GM12872 (cell line): ENCODE data around the gene DYSF.

Source experiments
- CTCF ChIP-seq: IDR thresholded peaks from 3 replicates; pipeline ENCODE4 v1.5.1; 2011; ENCODE audit warnings: low read depth, mild to moderate bottlenecking, low read length, moderate library complexity; ENCODE audit not compliant: insufficient read depth

DYSF gene

GRCh38 chr2:71458413-71459083 lies 5.2 kb downstream of the DYSF start:
- no peak for TF ChIP-seq CTCF

- no peak for TF ChIP-seq CTCF
Observed at GRCh38 chr2:71459084-71459431, 5.7 kb downstream of the DYSF start.

GRCh38 chr2:71460056-71460455 lies 6.7 kb downstream of the DYSF start:
- TF ChIP-seq CTCF = no peak

GRCh38 chr2:71460595-71461303 lies 7.4 kb downstream of the DYSF start:
- peak; percentile 63 for TF ChIP-seq CTCF

GRCh38 chr2:71461304-71461671 lies 7.9 kb downstream of the DYSF start:
- no peak for TF ChIP-seq CTCF

- no peak for TF ChIP-seq CTCF
Observed at GRCh38 chr2:71462056-71462605, 8.8 kb downstream of the DYSF start.

- no peak for TF ChIP-seq CTCF
Observed at GRCh38 chr2:71462641-71463341, 9.4 kb downstream of the DYSF start.
